Measurements from ENCODE around the gene WDR82.

The WDR82 gene

GRCh38 chr3:52318186-52318816 lies 39.9 kb upstream of the WDR82 start:
- no peak overlapping the region for H2AFZ ChIP-seq (ENCODE audit: low read length)
- H3K79me2 ChIP-seq (ENCODE audit: insufficient read depth, low read length): no peaks in the 10 kb centered on the region
- H3K9me3 ChIP-seq (ENCODE audit: insufficient read depth, low read depth, low read length): no peaks in the 10 kb centered on the region
- H3K4me3 ChIP-seq (ENCODE audit: low read length, poor library complexity, severe bottlenecking): no peak overlapping the region
- no peak overlapping the region for H3K9ac ChIP-seq (ENCODE audit: low read depth, low read length, poor library complexity, severe bottlenecking)
- no peaks in the 10 kb centered on the region for H3F3A ChIP-seq (ENCODE audit: low read depth)
- no peaks in the 10 kb centered on the region for H3K36me3 ChIP-seq (ENCODE audit: insufficient read depth, low read length)
- no peak overlapping the region for H3K4me2 ChIP-seq (ENCODE audit: low read depth, low read length, poor library complexity, severe bottlenecking)
- H3K27me3 ChIP-seq (ENCODE audit: insufficient read depth, low read length, poor library complexity, severe bottlenecking): no peaks in the 10 kb centered on the region
- H3K9me2 ChIP-seq (replicated peaks; ENCODE audit: low read depth, low read length): no peaks in the 10 kb centered on the region
- H3K4me1 ChIP-seq (ENCODE audit: insufficient read depth, low read length, poor library complexity, severe bottlenecking): no peaks in the 10 kb centered on the region
- TF ChIP-seq CTCF (conservative IDR thresholded peaks at IDR 0.05; ENCODE audit: low read length) (no peak), EZH2phosphoT487 (IDR thresholded peaks at IDR 0.05; ENCODE audit: borderline replicate concordance) (no peak)
- no peaks in the 10 kb centered on the region for H4K20me1 ChIP-seq (ENCODE audit: insufficient read depth, low read length, poor library complexity, severe bottlenecking)

GRCh38 chr3:52317208-52318000 lies 39.0 kb upstream of the WDR82 start:
- H3K27me3 ChIP-seq (ENCODE audit: insufficient read depth, low read length, poor library complexity, severe bottlenecking): no peaks in the 10 kb centered on the region

GRCh38 chr3:52315977-52316764 lies 37.7 kb upstream of the WDR82 start, which contains the start of gene DNAH1:
Gene DNAH1 (plus strand): TSS chr3:52316319. CDS start chr3:52322443, 6,124 bp downstream.
- H2AFZ ChIP-seq (ENCODE audit: low read length): no peak within 1 kb of the TSS
- TF ChIP-seq CTCF (conservative IDR thresholded peaks at IDR 0.05; ENCODE audit: low read length): no peak
- TF ChIP-seq EZH2phosphoT487 (IDR thresholded peaks at IDR 0.05; ENCODE audit: borderline replicate concordance): no peak
- H3K9me2 ChIP-seq (replicated peaks; ENCODE audit: low read depth, low read length): no peaks in the 10 kb centered on the region
- H3K4me3 ChIP-seq (ENCODE audit: low read length, poor library complexity, severe bottlenecking): no peak within 1 kb of the TSS
- H3K9me3 ChIP-seq (ENCODE audit: insufficient read depth, low read depth, low read length): no peaks in the 10 kb centered on the region
- no peaks in the 10 kb centered on the region for H3K27me3 ChIP-seq (ENCODE audit: insufficient read depth, low read length, poor library complexity, severe bottlenecking)
- no peaks in the 10 kb centered on the region for H3K79me2 ChIP-seq (ENCODE audit: insufficient read depth, low read length)
- H3K4me2 ChIP-seq (ENCODE audit: low read depth, low read length, poor library complexity, severe bottlenecking): no peak within 1 kb of the TSS
- H3K36me3 ChIP-seq (ENCODE audit: insufficient read depth, low read length): no peaks in the 10 kb centered on the region
- H4K20me1 ChIP-seq (ENCODE audit: insufficient read depth, low read length, poor library complexity, severe bottlenecking): no peaks in the 10 kb centered on the region
- H3F3A ChIP-seq (ENCODE audit: low read depth): no peaks in the 10 kb centered on the region
- H3K9ac ChIP-seq (ENCODE audit: low read depth, low read length, poor library complexity, severe bottlenecking): no peak within 1 kb of the TSS
- no peaks in the 10 kb centered on the region for H3K4me1 ChIP-seq (ENCODE audit: insufficient read depth, low read length, poor library complexity, severe bottlenecking)

More at GRCh38 chr3:52317208-52318000, 39.0 kb upstream of the WDR82 start:
- Histone ChIP-seq H3K9me3 (ENCODE audit: insufficient read depth, low read depth, low read length) (no peaks in the 10 kb centered on the region), H3K9me2 (replicated peaks; ENCODE audit: low read depth, low read length) (no peaks in the 10 kb centered on the region), H3K79me2 (ENCODE audit: insufficient read depth, low read length) (no peaks in the 10 kb centered on the region), H3K36me3 (ENCODE audit: insufficient read depth, low read length) (no peaks in the 10 kb centered on the region), H3K4me1 (ENCODE audit: insufficient read depth, low read length, poor library complexity, severe bottlenecking) (no peaks in the 10 kb centered on the region), H3K4me3 (ENCODE audit: low read length, poor library complexity, severe bottlenecking) (no peak overlapping the region), H2AFZ (ENCODE audit: low read length) (no peak overlapping the region), H3K9ac (ENCODE audit: low read depth, low read length, poor library complexity, severe bottlenecking) (no peak overlapping the region), H3K4me2 (ENCODE audit: low read depth, low read length, poor library complexity, severe bottlenecking) (no peak overlapping the region), H4K20me1 (ENCODE audit: insufficient read depth, low read length, poor library complexity, severe bottlenecking) (no peaks in the 10 kb centered on the region), H3F3A (ENCODE audit: low read depth) (no peaks in the 10 kb centered on the region)
- TF ChIP-seq CTCF (conservative IDR thresholded peaks at IDR 0.05; ENCODE audit: low read length) (no peak), EZH2phosphoT487 (IDR thresholded peaks at IDR 0.05; ENCODE audit: borderline replicate concordance) (no peak)
